DND-41 (cell line): ENCODE measurements around the gene RPH3AL.

ENCODE experiments used
- CTCF ChIP-seq: IDR thresholded peaks from 2 replicates; pipeline ENCODE4 v1.5.1; 2012; ENCODE audit warnings: borderline replicate concordance, low read length, moderate library complexity, mild to moderate bottlenecking; ENCODE audit not compliant: poor library complexity, severe bottlenecking; ENCODE audit errors: extremely low read depth
- EZH2 ChIP-seq: IDR thresholded peaks from 3 replicates; pipeline ENCODE4 v1.6.1; 2012; ENCODE audit warnings: borderline replicate concordance, low read depth, mild to moderate bottlenecking, moderate library complexity, low read length, inconsistent platforms; ENCODE audit not compliant: severe bottlenecking

GRCh38 chr17:251531-251930 lies 101.1 kb downstream of the RPH3AL start:
- TF ChIP-seq CTCF (no peak), EZH2 (no peak)
